Right cardiac atrium (tissue), 5 donors: ENCODE results near the gene ZC3H10. TPM values are rescaled to one million over a fixed set of nuclear protein-coding genes. Genes with fewer than 3 reads are reported as not detected.

ENCODE experiments used
- ATAC-seq, 2 donors: fragments of 200-7000 bp; cut with Tn5 transposase; one replicate each; pipeline versions ENCODE4 v1.8.0 to v1.9.1; 2020; ENCODE audit warnings: moderate library complexity in 2 of 2, mild to moderate bottlenecking in 1 of 2
- DNase-seq, 3 donors: peaks; one replicate each; pipeline ENCODE4 v3.0.0-alpha.2; 2020
- H3K27ac ChIP-seq: one replicate; pipeline ENCODE4 v1.5.1; 2013; ENCODE audit warnings: mild to moderate bottlenecking, low read length, control low read depth, moderate library complexity
- H3K27me3 ChIP-seq: one replicate; pipeline ENCODE4 v1.6.1; 2013; ENCODE audit not compliant: control insufficient read depth, insufficient read depth
- H3K4me1 ChIP-seq: one replicate; pipeline ENCODE4 v1.6.1; 2013; ENCODE audit warnings: low read length; ENCODE audit not compliant: control insufficient read depth, insufficient read depth
- H3K4me3 ChIP-seq: one replicate; pipeline ENCODE4 v1.5.1; 2013; ENCODE audit warnings: low read length, control low read depth
- H3K9me3 ChIP-seq: one replicate; pipeline ENCODE4 v1.6.1; 2013; ENCODE audit warnings: low read length; ENCODE audit not compliant: control insufficient read depth
- WGBS: extraction: QIAGEN DNeasy Blood & Tissue Kit; methylation state at CpG from one replicate; pipeline ENCODE4 v1.1.7; 2013; 5-methylcytosine and 5-hydroxymethylcytosine counted together
- intact Hi-C, 4 donors: fragments of 100-400 bp; cut with DNase I; formaldehyde crosslinking; loops; one replicate each; pipeline versions ENCODE4 v1.11.0 to v1.14.0; 2022 to 2023
- polyA plus RNA-seq: library from polyadenylated mRNA; stranded (reverse); fragments of 200-250 nt; gene quantifications from one replicate; pipeline ENCODE4 v1.2.3, GENCODE V29; 2013
- total RNA-seq, 4 donors: library from RNA; stranded (reverse); fragmentation: NEBNext Ultra II Directional; extraction: Animal tissue kit (Norgen Biotek cat#: 25700); gene quantifications; one replicate each; pipeline ENCODE4 v1.2.1, GENCODE V29; 2021
- donor health status: healthy with polysubstance abuse.
- donor health status: DM: no; HTN: yes; CAD: no.
- donor health status: DM: no; HTN: no; CAD: no.
- donor health status: DM: no; HTN: yes; CAD: no; lungs with severe emphysema.
- donor health status: DM: yes; HTN: yes; CAD: no.

ZC3H10 gene
- total and polyA plus RNA-seq, 5 donors: 2.7 to 8.6 (median 6.7) TPM

GRCh38 chr12:56160894-56161689 is 43.0 kb downstream of the ZC3H10 start:
- DNase-seq (no peak), ATAC-seq (no peak)
- 47% methylated on average over 11 of the region's 11 CpGs for WGBS
- H3K9me3 ChIP-seq: no peaks in the 10 kb centered on the region
- H3K4me3 ChIP-seq: peak overlapping the region; percentile 95
- H3K4me1 ChIP-seq: peaks cover 4% of the 10 kb centered on the region
- intact Hi-C loops: loop anchor here in 1 of 4 donors (5.0 kb wide), 1 partner anchor 39 kb away; no protein-coding TSS in a partner anchor
- no peaks in the 10 kb centered on the region for H3K27me3 ChIP-seq
- H3K27ac ChIP-seq: peak overlapping the region; percentile 87

DNA sequence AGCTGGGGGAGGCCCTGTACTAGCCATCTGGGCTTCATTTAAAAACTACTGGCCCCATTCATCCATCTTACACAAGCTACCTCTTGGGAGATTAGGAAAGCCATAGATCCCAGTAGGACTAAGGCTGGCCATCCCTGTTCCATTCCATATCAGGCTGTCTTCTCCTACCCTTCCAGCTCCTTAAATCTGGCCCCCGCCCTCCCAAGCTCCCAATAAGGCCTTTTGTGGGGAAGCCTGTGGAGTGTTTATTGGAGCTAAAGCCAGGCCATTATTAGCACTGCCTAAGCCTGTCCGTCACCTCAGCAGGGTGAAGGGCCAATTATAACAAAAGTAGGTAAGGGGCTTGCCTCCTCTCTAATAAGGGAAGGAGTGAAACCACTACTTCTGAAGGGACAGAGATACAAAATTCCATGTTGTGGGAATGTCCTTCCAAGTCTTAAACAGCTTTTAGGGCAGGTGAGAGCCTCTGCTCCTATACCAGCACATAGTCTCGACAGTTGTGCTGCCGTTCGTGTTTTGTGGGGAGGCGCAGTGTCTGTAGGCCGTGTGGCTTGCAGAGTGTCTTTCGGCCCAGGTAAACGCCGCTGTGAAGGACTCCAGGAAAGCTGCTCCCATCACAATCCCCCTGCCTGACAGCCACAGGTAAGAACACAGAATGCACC is 43.8 kb downstream of the ZC3H10 start:
- intact Hi-C loops: loop anchor here in 1 of 4 donors (5.0 kb wide), 1 partner anchor 40 kb away; no protein-coding TSS in a partner anchor
- Histone ChIP-seq H3K4me3 (no peak overlapping the region), H3K27ac (peak overlapping the region; percentile 15), H3K4me1 (peaks cover 4% of the 10 kb centered on the region), H3K27me3 (no peaks in the 10 kb centered on the region), H3K9me3 (no peaks in the 10 kb centered on the region)
- ATAC-seq (no peak), DNase-seq (no peak)
- WGBS: 66% methylated on average over 10 of the region's 10 CpGs

GRCh38 chr12:56162468-56163290 is 44.6 kb downstream of the ZC3H10 start:
- Histone ChIP-seq H3K4me3 (no peak overlapping the region), H3K4me1 (peaks cover 4% of the 10 kb centered on the region), H3K27ac (no peak overlapping the region), H3K9me3 (no peaks in the 10 kb centered on the region), H3K27me3 (no peaks in the 10 kb centered on the region)
- intact Hi-C loops: loop anchor here in 1 of 4 donors (5.0 kb wide), 1 partner anchor 40 kb away; no protein-coding TSS in a partner anchor
- ATAC-seq (no peak), DNase-seq (no peak)
- WGBS: 49% methylated on average over 11 of the region's 11 CpGs

DNA sequence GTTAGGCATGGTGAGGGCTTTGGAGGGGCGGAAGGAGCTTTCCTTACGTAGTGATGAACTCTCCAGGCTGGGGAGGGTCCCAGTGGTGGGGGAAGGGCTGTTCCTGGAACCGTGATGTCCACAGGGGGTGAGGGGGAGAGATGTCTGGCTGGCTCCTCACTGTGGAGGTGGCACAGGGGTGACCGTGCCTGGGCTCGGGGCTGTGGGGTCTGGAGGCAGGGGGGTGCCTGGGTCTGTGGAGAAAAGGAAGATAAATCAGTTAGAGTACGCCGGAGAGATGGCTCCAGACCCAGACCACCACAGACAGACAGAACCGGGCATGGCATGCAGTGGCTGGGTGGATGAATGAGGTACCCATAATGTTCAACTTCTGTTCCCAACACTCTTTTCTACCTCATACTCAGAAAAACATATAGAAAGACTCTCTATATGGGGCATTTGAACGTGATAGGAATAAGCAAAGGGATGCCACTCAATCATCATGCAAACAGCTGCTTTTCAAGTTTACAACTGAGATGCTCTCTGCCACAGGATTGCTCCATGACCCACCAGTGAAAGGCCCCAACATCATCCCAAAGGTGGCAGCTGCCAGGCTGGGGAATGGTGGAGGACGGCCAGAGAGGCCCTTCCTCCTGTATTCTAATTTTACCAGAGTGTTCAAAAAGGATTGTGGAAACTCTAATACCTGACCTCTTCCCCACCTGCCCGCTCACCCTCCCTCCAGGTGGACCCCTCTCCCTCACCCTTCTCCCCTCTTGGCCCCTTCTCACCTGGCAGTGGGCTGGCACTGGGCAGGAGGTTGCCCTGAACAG is 45.7 kb downstream of the ZC3H10 start:
- Histone ChIP-seq H3K4me1 (peaks cover 4% of the 10 kb centered on the region), H3K9me3 (no peaks in the 10 kb centered on the region), H3K4me3 (no peak overlapping the region), H3K27ac (no peak overlapping the region), H3K27me3 (no peaks in the 10 kb centered on the region)
- DNase-seq (peak in 1 of 3 donors; percentile 65), ATAC-seq (no peak)
- 59% methylated on average over 11 of the region's 11 CpGs for WGBS
- intact Hi-C loops: loop anchor here in 1 of 4 donors (5.0 kb wide), 1 partner anchor 41 kb away; no protein-coding TSS in a partner anchor

DNA sequence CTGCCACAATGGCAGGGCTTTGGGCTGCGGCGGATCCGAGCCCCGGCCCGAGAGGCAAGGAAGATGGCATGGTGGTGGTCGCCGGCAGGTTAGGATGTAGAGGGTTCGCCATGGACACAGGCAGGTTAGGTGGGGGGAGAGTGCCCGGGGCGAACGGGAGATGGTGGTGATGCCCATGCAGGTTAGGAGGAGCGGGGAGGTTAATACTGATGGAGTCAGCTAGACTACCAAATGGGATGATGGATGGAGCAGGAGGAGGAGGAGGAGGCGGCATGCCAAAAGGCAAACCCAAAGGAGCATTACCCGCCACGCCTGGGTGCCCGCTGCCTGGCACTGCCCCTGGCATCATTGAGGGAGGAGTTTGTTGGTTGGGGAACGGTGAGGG is 46.3 kb downstream of the ZC3H10 start:
- ATAC-seq (peak; percentile 1 to 7), DNase-seq (no peak)
- H3K27me3 ChIP-seq: no peaks in the 10 kb centered on the region
- peaks cover 4% of the 10 kb centered on the region for H3K4me1 ChIP-seq
- WGBS: 90% methylated on average over 17 of the region's 17 CpGs
- H3K9me3 ChIP-seq: no peaks in the 10 kb centered on the region
- intact Hi-C loops: loop anchor here in 1 of 4 donors (5.0 kb wide), 1 partner anchor 42 kb away; no protein-coding TSS in a partner anchor
- H3K27ac ChIP-seq: no peak overlapping the region
- H3K4me3 ChIP-seq: no peak overlapping the region

DNA sequence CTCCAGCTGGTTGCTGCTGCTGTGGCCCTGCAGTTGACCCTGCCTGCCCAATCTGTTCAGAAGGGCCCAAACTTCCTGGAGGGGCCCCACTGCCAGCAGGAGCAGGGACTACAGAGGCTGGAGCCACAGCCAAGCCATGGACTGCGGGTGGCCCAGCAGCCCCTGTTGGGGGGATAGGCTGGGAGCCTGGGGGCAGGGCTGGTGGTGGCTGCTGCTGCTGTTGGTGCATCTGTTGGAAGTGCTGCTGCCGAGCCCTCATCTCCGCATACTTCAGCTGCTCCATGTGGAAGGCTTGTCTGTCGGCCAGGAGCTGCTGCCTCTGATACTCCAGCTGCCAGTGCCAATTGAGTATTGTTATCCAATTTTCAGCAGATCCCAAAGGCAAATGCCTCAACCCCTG is 47.3 kb downstream of the ZC3H10 start:
- 38% methylated on average over 4 of the region's 4 CpGs for WGBS
- peak; percentile 1 to 2 for ATAC-seq

DNA sequence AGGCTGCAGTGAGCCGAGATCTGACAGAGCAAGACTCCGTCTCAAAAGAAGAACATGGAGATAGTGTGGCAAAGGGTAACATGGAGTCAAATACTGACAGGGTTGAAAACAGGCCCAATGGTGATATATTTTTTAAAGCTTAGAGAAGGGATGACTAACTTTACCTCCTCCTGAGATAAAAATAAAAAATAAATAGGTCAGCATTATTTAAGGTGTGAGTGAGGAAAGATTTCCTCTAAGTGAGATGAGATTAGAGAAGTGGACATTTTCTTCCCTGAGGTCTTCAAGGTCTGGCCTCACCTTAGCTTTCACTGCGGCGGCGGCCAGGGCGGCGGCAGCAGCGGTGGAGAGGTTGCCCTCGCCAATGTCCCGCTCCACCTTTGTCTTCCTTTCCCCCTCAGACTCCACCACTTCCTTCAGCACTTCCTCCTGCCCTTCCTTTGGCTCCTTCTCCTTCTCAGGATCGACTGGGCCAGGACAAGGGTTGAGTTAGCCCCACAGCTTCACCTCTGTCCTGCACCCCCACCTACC is 51.2 kb downstream of the ZC3H10 start:
- no peak overlapping the region for H3K27ac ChIP-seq
- no peaks in the 10 kb centered on the region for H3K27me3 ChIP-seq
- H3K9me3 ChIP-seq: no peaks in the 10 kb centered on the region
- ATAC-seq: no peak
- H3K4me1 ChIP-seq: no peaks in the 10 kb centered on the region
- no peak for DNase-seq
- H3K4me3 ChIP-seq: no peak overlapping the region
- 88% methylated on average over 11 of the region's 11 CpGs for WGBS
- intact Hi-C loops: no loop called here

More for the DNA sequence above, 47.3 kb downstream of the ZC3H10 start:
- Histone ChIP-seq H3K27me3 (no peaks in the 10 kb centered on the region), H3K4me3 (no peak overlapping the region), H3K4me1 (peaks cover 4% of the 10 kb centered on the region), H3K9me3 (no peaks in the 10 kb centered on the region), H3K27ac (no peak overlapping the region)
- peak in 1 of 3 donors; percentile 61 for DNase-seq
- intact Hi-C loops: no loop called here

DNA sequence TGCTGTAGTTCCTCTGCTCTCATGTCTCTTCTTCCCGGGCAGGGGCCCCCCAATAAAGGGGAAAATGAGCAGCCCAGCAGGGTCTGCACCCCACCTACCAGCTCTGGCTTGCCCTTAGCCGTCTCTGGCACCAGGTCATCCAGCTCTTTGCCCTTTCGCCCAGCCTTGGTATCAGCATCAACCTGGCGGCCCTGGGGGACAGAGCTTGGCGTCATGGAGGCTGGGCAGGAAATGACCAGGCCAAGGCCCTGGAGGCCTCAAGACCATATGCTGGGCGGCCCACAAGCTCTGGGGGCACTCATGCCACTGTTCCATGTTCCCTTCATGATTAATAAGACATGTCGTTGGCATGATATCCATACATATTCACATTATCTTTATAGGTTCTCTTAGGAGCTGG is 54.8 kb downstream of the ZC3H10 start:
- peak in 1 of 2 donors; percentile 19 for ATAC-seq
- Histone ChIP-seq H3K4me1 (no peaks in the 10 kb centered on the region), H3K9me3 (no peaks in the 10 kb centered on the region), H3K27me3 (no peaks in the 10 kb centered on the region), H3K27ac (no peak overlapping the region), H3K4me3 (no peak overlapping the region)
- no peak for DNase-seq
- intact Hi-C loops: no loop called here
- WGBS: 81% methylated on average over 7 of the region's 7 CpGs
